ENCODE results near the gene DECR2.
"Not testable (repeated sequence)": the region's sequence is repeated elsewhere in the genome, so short reads cannot be mapped to it uniquely, and the experiment has no call there.

DECR2 gene

GRCh38 chr16:380762-381011 is 21.0 kb upstream of the DECR2 start:
- in situ Hi-C loops (cut with HindIII; ENCODE audit: low sequenced_read_pairs) = no loop called here
- H3K4me3 ChIP-seq (ENCODE audit: low read depth, low read length) = peak overlapping the region; percentile 68
- TF ChIP-seq CTCF (IDR thresholded peaks at IDR 0.05; ENCODE audit: low read depth, low read length) = no peak
- DNase-seq (ENCODE audit: low read depth, low spot score) = no peak

- peak overlapping the region; percentile 68 for H3K4me3 ChIP-seq (ENCODE audit: low read depth, low read length)
- TF ChIP-seq CTCF (IDR thresholded peaks at IDR 0.05; ENCODE audit: low read depth, low read length) = no peak
- no peak for DNase-seq (ENCODE audit: low read depth, low spot score)
- in situ Hi-C loops (cut with HindIII; ENCODE audit: low sequenced_read_pairs) = no loop called here
Observed at GRCh38 chr16:381012-381788, 20.5 kb upstream of the DECR2 start.

- in situ Hi-C loops (cut with HindIII; ENCODE audit: low sequenced_read_pairs) = no loop called here
Observed at GRCh38 chr16:381789-382717, 19.6 kb upstream of the DECR2 start, which contains the start of gene PGAP6. Gene PGAP6, minus strand, starts transcription at chr16:381978. Its CDS starts 157 bp downstream, at chr16:381821.

GRCh38 chr16:383326-384051 is 18.2 kb upstream of the DECR2 start:
- no peak for TF ChIP-seq CTCF (IDR thresholded peaks at IDR 0.05; ENCODE audit: low read depth, low read length)
- no peak overlapping the region for H3K4me3 ChIP-seq (ENCODE audit: low read depth, low read length)
- DNase-seq (ENCODE audit: low read depth, low spot score) = no peak
- in situ Hi-C loops (cut with HindIII; ENCODE audit: low sequenced_read_pairs) = no loop called here

More at GRCh38 chr16:381789-382717, 19.6 kb upstream of the DECR2 start, which contains the start of gene PGAP6:
- no peak for DNase-seq (ENCODE audit: low read depth, low spot score)
- TF ChIP-seq CTCF (IDR thresholded peaks at IDR 0.05; ENCODE audit: low read depth, low read length) = no peak
- peak within 1 kb of the TSS; percentile 68 for H3K4me3 ChIP-seq (ENCODE audit: low read depth, low read length)

- in situ Hi-C loops (cut with HindIII; ENCODE audit: low sequenced_read_pairs) = no loop called here
- no peak overlapping the region for H3K4me3 ChIP-seq (ENCODE audit: low read depth, low read length)
- DNase-seq (ENCODE audit: low read depth, low spot score) = no peak
- no peak for TF ChIP-seq CTCF (IDR thresholded peaks at IDR 0.05; ENCODE audit: low read depth, low read length)
Observed at GRCh38 chr16:386641-387156, 15.0 kb upstream of the DECR2 start.

GRCh38 chr16:387761-388666 is 13.7 kb upstream of the DECR2 start:
- H3K4me3 ChIP-seq (ENCODE audit: low read depth, low read length); in situ Hi-C loops (cut with HindIII; ENCODE audit: low sequenced_read_pairs): not testable (repeated sequence)
- peak; percentile 40 for DNase-seq (ENCODE audit: low read depth, low spot score)

All from astrocyte of the spinal cord (primary cell).